A549 (cell line): ENCODE measurements around the gene NFKB2. TPM values are rescaled to one million over a fixed set of nuclear protein-coding genes. Genes with fewer than 3 reads are reported as not detected.
A peak's percentile ranks its signal among the peaks of the same experiment; 100 is the strongest.

Source experiments
- ATAC-seq, 2 experiments: fragments of 200-7000 bp in 1 of 2; fragments of >200 bp in 1 of 2; cut with Nextera tagmentation in 1 of 2; cut with Tn5 transposase in 1 of 2; 3 replicates each; pipeline versions ENCODE4 v1.8.0 to v1.9.1; 2018 to 2020; ENCODE audit warnings: mild to moderate bottlenecking in 1 of 2, moderate library complexity in 1 of 2
- CTCF ChIA-PET: fragments of 300-600 bp; sonication (Branson Sonifier 250); formaldehyde crosslinking; extraction: SDS; loops from one replicate; lab custom pipeline; 2021; ENCODE audit warnings: antibody characterized with exemption, inconsistent platforms; lab: Yijun Ruan, JAX
- POLR2A ChIA-PET: fragments of 350-600 bp; formaldehyde crosslinking; extraction: SDS; loops from one replicate; lab custom pipeline; 2021; ENCODE audit warnings: antibody characterized with exemption, inconsistent platforms; lab: Yijun Ruan, JAX
- DNase-seq, 2 experiments: peaks; one replicate each; pipeline versions ENCODE4 v3.0.0 to v3.0.0-alpha.2; 2011 to 2016; ENCODE audit warnings: low read depth in 1 of 2, low spot score in 1 of 2
- FAIRE-seq: peaks from 2 replicates; lab custom pipeline; 2011; peaks lifted over from hg19 to GRCh38; lab: Jason Lieb, UNC
- H3K27ac ChIP-seq, 2 experiments: fragments of >200 bp; sonication (Bioruptor Twin); formaldehyde crosslinking; 3 replicates each; pipeline ENCODE4 v1.5.1; 2016 to 2017
- H3K4me1 ChIP-seq: fragments of >200 bp; sonication (Bioruptor Twin); formaldehyde crosslinking; 3 replicates; pipeline ENCODE4 v1.6.1; 2016
- H3K4me2 ChIP-seq: fragments of >200 bp; sonication (Bioruptor Twin); formaldehyde crosslinking; 3 replicates; pipeline ENCODE4 v1.6.1; 2016
- H3K4me3 ChIP-seq: fragments of >200 bp; sonication (Bioruptor Twin); formaldehyde crosslinking; 3 replicates; pipeline ENCODE4 v1.5.1; 2016
- H3K9me3 ChIP-seq: fragments of >200 bp; sonication (Bioruptor Twin); formaldehyde crosslinking; 3 replicates; pipeline ENCODE4 v1.6.1; 2016
- CEBPB ChIP-seq, 2 experiments: fragments of >200 bp in 1 of 2; sonication (Bioruptor Twin) in 1 of 2; formaldehyde crosslinking in 1 of 2; IDR thresholded peaks; 2 replicates each; pipeline ENCODE4 v1.6.1; 2012 to 2016
- ELK1 ChIP-seq: fragments of 150-350 bp; IDR thresholded peaks from 2 replicates; pipeline ENCODE4 v1.6.1; 2014; ENCODE audit warnings: low read depth, mild to moderate bottlenecking, low read length
- EP300 ChIP-seq, 2 experiments: fragments of >200 bp; sonication (Bioruptor Twin); formaldehyde crosslinking; IDR thresholded peaks; 2 replicates in 1 of 2; 3 replicates in 1 of 2; pipeline ENCODE4 v1.6.1; 2016 to 2017
- ESRRA ChIP-seq: fragments of 150-350 bp; IDR thresholded peaks from 2 replicates; pipeline ENCODE4 v1.6.1; 2014; ENCODE audit warnings: mild to moderate bottlenecking, low read length, borderline replicate concordance
- GATA3 ChIP-seq: IDR thresholded peaks from 2 replicates; pipeline ENCODE4 v1.6.1; 2012; ENCODE audit warnings: borderline replicate concordance
- HMGXB4 ChIP-seq: fragments of 250-450 bp; sonication (Bioruptor Pico); IDR thresholded peaks from 2 replicates; pipeline ENCODE4 v1.5.0; 2021; ENCODE audit warnings: mild to moderate bottlenecking, moderate library complexity, borderline replicate concordance
- HOXB5 ChIP-seq: fragments of 250-450 bp; sonication (Bioruptor Pico); IDR thresholded peaks from 2 replicates; pipeline ENCODE4 v1.5.0; 2020; ENCODE audit warnings: mild to moderate bottlenecking, moderate library complexity
- JUN ChIP-seq, 2 experiments: fragments of >200 bp; sonication (Bioruptor Twin); formaldehyde crosslinking; IDR thresholded peaks; 2 replicates in 1 of 2; 3 replicates in 1 of 2; pipeline ENCODE4 v1.6.1; 2016 to 2017
- JUNB ChIP-seq: fragments of >200 bp; sonication (Bioruptor Twin); formaldehyde crosslinking; IDR thresholded peaks from 2 replicates; pipeline ENCODE4 v1.6.1; 2016
- KDM1A ChIP-seq: fragments of 200-600 bp; sonication (generic); IDR thresholded peaks from 2 replicates; pipeline ENCODE4 v1.6.1; 2016; ENCODE audit warnings: low read depth, mild to moderate bottlenecking
- MAFK ChIP-seq: fragments of 450-650 bp; IDR thresholded peaks from 2 replicates; pipeline ENCODE4 v1.6.1; 2014; ENCODE audit not compliant: partially characterized antibody
- NFE2L2 ChIP-seq: fragments of 150-350 bp; conservative IDR thresholded peaks from 2 replicates; pipeline ENCODE4 v1.6.1; 2014; ENCODE audit warnings: low read length
- PBX3 ChIP-seq: IDR thresholded peaks from 2 replicates; pipeline ENCODE4 v1.6.1; 2012
- POLR2A ChIP-seq: IDR thresholded peaks from 2 replicates; pipeline ENCODE4 v1.6.1; 2012; ENCODE audit warnings: mild to moderate bottlenecking, low read length
- TP53 ChIP-seq: fragments of 250-450 bp; sonication (Bioruptor Pico); IDR thresholded peaks from 2 replicates; pipeline ENCODE4 v1.5.0; 2021; ENCODE audit warnings: mild to moderate bottlenecking, moderate library complexity
- WGBS: methylation state at CpG from one replicate; pipeline ENCODE4 v1.1.6; 2017; ENCODE audit errors: missing lambda C conversion rate; 5-methylcytosine and 5-hydroxymethylcytosine counted together
- polyA plus RNA-seq, 4 experiments: library from polyadenylated mRNA; depleted of rRNA in 3 of 4; stranded (reverse); fragments of >200 nt; fragmentation: RNase III in 1 of 4; extraction: RNeasy Plus Mini Kit Qiagen cat#74134 plus additional on column Dnase treatment in 1 of 4; gene quantifications; 2 replicates in 3 of 4; 3 replicates in 1 of 4; pipeline ENCODE4 v1.2.3, GENCODE V29; 2011 to 2017

NFKB2 gene
- polyA plus RNA-seq, 2 of the 4 experiments (the other 2 are of a cell fraction): 27.6 to 35.7 TPM

- H3K4me3 ChIP-seq: peak overlapping the region; percentile 56; the same call in 2 of the 3 replicates
- ChIA-PET CTCF (interaction anchor here (1.1 to 16.2 kb wide), 10 partner anchors 8 to 264 kb away, joined by 3 to 450 read pairs (median 92); partner anchors contain the start of genes CUEDC2, ELOVL3, FBXL15 and PITX3), POLR2A (no interaction called here)
- H3K4me1 ChIP-seq: peaks cover 36% of the 10 kb centered on the region
- TF ChIP-seq JUNB (no peak), POLR2A (no peak), MAFK (no peak), EP300 (IDR thresholded peaks at IDR 0.05) (no peak), NFE2L2 (no peak), PBX3 (no peak), HMGXB4 (no peak), ESRRA (no peak), HOXB5 (CRISPR knock-in tag) (no peak), KDM1A (no peak)
- DNase-seq (no peak), FAIRE-seq (no peak), ATAC-seq (no peak)
- no peaks in the 10 kb centered on the region for H3K9me3 ChIP-seq
- WGBS: 93% methylated on average over 7 of the region's 12 CpGs
- H3K4me2 ChIP-seq: peak overlapping the region; percentile 98
- peak overlapping the region in 1 of 2 experiments; percentile 91; a peak in 4 of 6 replicates for H3K27ac ChIP-seq
Observed at GRCh38 chr10:102396730-102397151, 1.2 kb downstream of the NFKB2 start.

- Histone ChIP-seq H3K27ac (peak overlapping the region in 1 of 2 experiments; percentile 91; a peak in 2 of 6 replicates), H3K9me3 (no peaks in the 10 kb centered on the region), H3K4me3 (no peak overlapping the region), H3K4me1 (peaks cover 44% of the 10 kb centered on the region), H3K4me2 (peak overlapping the region; percentile 98; the same call in 1 of the 3 replicates)
- 93% methylated on average over 13 of the region's 14 CpGs for WGBS
- TF ChIP-seq CEBPB (IDR thresholded peaks at IDR 0.05): peak in 1 of 2 experiments; percentile 30; a peak in 1 of 4 replicates
- no peak for TF ChIP-seq GATA3
- no peak for TF ChIP-seq TP53 (CRISPR knock-in tag)
- FAIRE-seq: no peak
- CTCF ChIA-PET: interaction anchor here (0.5 to 16.2 kb wide), 19 partner anchors 7 to 956 kb away, joined by 3 to 450 read pairs (median 9); partner anchors contain the start of genes CUEDC2, ELOVL3, FBXL15 and PITX3
- DNase-seq: no peak
- POLR2A ChIA-PET: interaction anchor here (0.7 to 1.9 kb wide), 4 partner anchors 14 to 172 kb away, joined by 3 to 7 read pairs (median 4); partner anchors contain the start of gene ELOVL3
- no peak for ATAC-seq
Observed at GRCh38 chr10:102397222-102398171, 2.0 kb downstream of the NFKB2 start.

- ATAC-seq (no peak), DNase-seq (no peak), FAIRE-seq (no peak)
- no peaks in the 10 kb centered on the region for H3K9me3 ChIP-seq
- no peak overlapping the region for H3K4me3 ChIP-seq
- TF ChIP-seq PBX3 (no peak), JUN (IDR thresholded peaks at IDR 0.05) (no peak), ELK1 (no peak)
- POLR2A ChIA-PET: interaction anchor here (0.6 to 1.9 kb wide), 7 partner anchors 11 to 243 kb away, joined by 3 to 7 read pairs (median 3); partner anchors contain the start of gene ELOVL3
- CTCF ChIA-PET: interaction anchor here (0.6 to 16.2 kb wide), 28 partner anchors 7 to 957 kb away, joined by 3 to 450 read pairs (median 5); partner anchors contain the start of genes C10orf95, CUEDC2, ELOVL3 and FBXL15
- H3K4me2 ChIP-seq: peak overlapping the region; percentile 83
- WGBS: 92% methylated on average over 19 of the region's 21 CpGs
- H3K4me1 ChIP-seq: peaks cover 45% of the 10 kb centered on the region
- peak overlapping the region in 1 of 2 experiments; percentile 86; a peak in 3 of 6 replicates for H3K27ac ChIP-seq
Observed at GRCh38 chr10:102398172-102399020, 2.9 kb downstream of the NFKB2 start.
